ENCODE measurements around the gene SMG9. TPM values are rescaled to one million over a fixed set of nuclear protein-coding genes. Genes with fewer than 3 reads are reported as not detected.

Gene SMG9
- total RNA-seq, 3 donors from 2014 or later, result 10.6 to 29.9 (median 20.6) TPM

DNA sequence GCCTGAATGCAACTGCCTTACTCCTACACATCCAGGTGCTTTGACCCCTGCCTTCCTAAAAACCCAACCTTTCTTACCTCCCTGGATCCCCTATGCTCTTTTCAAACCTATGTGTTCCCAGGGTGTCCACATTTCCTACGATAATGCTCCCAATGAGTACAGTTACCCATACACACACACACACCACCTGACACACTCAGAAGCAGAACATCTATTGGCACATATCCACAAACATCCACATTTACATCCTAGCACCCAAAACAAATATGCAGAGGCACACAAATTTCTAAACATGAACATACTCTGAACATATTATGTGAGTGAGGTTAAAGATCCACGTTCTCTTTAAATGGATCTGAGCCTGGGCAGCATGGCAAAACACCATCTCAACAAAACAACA, 62.4 kb downstream of the SMG9 start:
- peaks cover 22 to 23% of the 10 kb centered on the region in 2 donors for H3K9me3 ChIP-seq
- no peaks in the 10 kb centered on the region for H3K36me3 ChIP-seq
- H3K27ac ChIP-seq, result no peak overlapping the region
- DNase-seq (ENCODE audit: low spot score in 2 of 2), result no peak
- intact Hi-C loops (cut with DNase I; ENCODE audit: low total_unique reads), result no loop called here
- TF ChIP-seq POLR2A (IDR thresholded peaks at IDR 0.05) (no peak), POLR2AphosphoS5 (IDR thresholded peaks at IDR 0.05) (no peak)
- TF ChIP-seq, protein P1, sequence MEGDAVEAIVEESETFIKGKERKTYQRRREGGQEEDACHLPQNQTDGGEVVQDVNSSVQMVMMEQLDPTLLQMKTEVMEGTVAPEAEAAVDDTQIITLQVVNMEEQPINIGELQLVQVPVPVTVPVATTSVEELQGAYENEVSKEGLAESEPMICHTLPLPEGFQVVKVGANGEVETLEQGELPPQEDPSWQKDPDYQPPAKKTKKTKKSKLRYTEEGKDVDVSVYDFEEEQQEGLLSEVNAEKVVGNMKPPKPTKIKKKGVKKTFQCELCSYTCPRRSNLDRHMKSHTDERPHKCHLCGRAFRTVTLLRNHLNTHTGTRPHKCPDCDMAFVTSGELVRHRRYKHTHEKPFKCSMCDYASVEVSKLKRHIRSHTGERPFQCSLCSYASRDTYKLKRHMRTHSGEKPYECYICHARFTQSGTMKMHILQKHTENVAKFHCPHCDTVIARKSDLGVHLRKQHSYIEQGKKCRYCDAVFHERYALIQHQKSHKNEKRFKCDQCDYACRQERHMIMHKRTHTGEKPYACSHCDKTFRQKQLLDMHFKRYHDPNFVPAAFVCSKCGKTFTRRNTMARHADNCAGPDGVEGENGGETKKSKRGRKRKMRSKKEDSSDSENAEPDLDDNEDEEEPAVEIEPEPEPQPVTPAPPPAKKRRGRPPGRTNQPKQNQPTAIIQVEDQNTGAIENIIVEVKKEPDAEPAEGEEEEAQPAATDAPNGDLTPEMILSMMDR (IDR thresholded peaks at IDR 0.05), result no peak
- H3K4me1 ChIP-seq, result no peaks in the 10 kb centered on the region
- H3K27me3 ChIP-seq, result no peaks in the 10 kb centered on the region
- H3K4me3 ChIP-seq, result no peak overlapping the region

DNA sequence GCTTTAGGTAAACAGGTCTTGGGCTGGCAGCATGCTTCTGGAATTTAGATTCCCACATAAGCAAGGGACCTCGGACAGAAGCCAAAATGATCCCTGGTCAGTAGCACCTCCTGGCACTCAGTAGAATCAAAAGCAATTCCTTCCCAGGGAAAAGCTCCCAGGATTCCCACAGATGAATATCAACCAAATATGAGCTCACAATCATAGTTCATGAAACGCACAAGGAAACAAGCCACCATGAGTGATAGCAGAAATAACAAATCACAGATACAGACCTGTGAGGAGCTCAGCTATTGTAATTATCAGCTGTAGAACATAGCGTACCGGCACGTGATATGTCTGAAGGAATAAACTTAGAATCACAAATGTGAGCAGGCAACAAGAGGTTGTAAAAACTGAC, 63.0 kb downstream of the SMG9 start:
- H3K27me3 ChIP-seq, result no peaks in the 10 kb centered on the region
- no peak for DNase-seq (ENCODE audit: low spot score in 2 of 2)
- H3K36me3 ChIP-seq, result no peaks in the 10 kb centered on the region
- H3K4me1 ChIP-seq, result no peaks in the 10 kb centered on the region
- intact Hi-C loops (cut with DNase I; ENCODE audit: low total_unique reads), result no loop called here
- no peak for TF ChIP-seq POLR2A (IDR thresholded peaks at IDR 0.05)
- TF ChIP-seq, protein P1 (IDR thresholded peaks at IDR 0.05), result no peak
- no peak for TF ChIP-seq POLR2AphosphoS5 (IDR thresholded peaks at IDR 0.05)
- H3K9me3 ChIP-seq, result peaks cover 22 to 23% of the 10 kb centered on the region in 2 donors
- H3K4me3 ChIP-seq, result no peak overlapping the region
- no peak overlapping the region for H3K27ac ChIP-seq

DNA sequence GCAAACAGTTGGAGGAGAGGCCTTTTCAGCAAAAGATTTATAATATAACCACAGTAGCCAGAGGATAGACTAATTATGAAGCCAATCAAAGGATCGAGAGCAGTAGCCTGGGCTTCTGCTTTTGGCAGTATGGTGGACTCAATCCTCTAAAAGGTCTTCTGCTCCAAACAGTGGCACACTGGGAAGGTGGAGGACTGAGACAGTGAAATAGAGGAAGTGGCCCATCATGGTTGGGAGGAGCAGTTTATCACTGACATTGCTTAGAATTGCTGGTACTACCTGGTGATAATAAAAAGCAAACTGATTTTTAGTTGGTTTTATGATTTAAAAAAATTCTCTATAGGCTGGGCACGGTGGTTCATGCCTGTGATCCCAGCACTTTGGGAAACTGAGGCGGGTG, 63.9 kb downstream of the SMG9 start:
- H3K4me3 ChIP-seq, result no peak overlapping the region
- H3K4me1 ChIP-seq, result no peaks in the 10 kb centered on the region
- no peaks in the 10 kb centered on the region for H3K27me3 ChIP-seq
- H3K9me3 ChIP-seq, result peaks cover 21 to 22% of the 10 kb centered on the region in 2 donors
- H3K36me3 ChIP-seq, result no peaks in the 10 kb centered on the region
- TF ChIP-seq POLR2AphosphoS5 (IDR thresholded peaks at IDR 0.05) (no peak), POLR2A (IDR thresholded peaks at IDR 0.05) (no peak)
- TF ChIP-seq, protein P1 (IDR thresholded peaks at IDR 0.05), result no peak
- no peak overlapping the region for H3K27ac ChIP-seq
- intact Hi-C loops (cut with DNase I; ENCODE audit: low total_unique reads), result no loop called here
- no peak for DNase-seq (ENCODE audit: low spot score in 2 of 2)

DNA sequence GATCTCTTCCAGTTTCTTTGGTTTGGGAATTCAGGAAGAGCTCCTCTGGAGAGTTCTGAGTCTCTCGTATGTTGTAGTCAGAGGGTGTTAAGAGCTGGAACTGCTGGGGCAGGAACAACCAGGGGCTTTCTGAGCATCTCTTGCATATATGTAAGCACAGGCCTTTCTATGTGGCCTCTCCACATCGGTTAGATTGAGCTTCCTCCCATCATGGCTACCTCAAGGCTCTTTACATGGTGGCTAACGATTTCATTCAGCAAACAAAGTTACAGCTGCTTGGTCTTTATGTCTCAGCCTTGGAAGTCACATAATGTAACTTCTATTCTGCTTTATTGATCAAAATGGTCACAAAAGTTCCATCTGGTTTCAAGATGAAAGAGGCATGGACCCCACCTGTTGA, 64.3 kb downstream of the SMG9 start:
- Histone ChIP-seq H3K27ac (no peak overlapping the region), H3K4me1 (no peaks in the 10 kb centered on the region), H3K36me3 (no peaks in the 10 kb centered on the region), H3K9me3 (peaks cover 21 to 22% of the 10 kb centered on the region in 2 donors), H3K27me3 (no peaks in the 10 kb centered on the region), H3K4me3 (no peak overlapping the region)
- intact Hi-C loops (cut with DNase I; ENCODE audit: low total_unique reads), result no loop called here
- TF ChIP-seq, protein P1 (IDR thresholded peaks at IDR 0.05), result no peak
- TF ChIP-seq POLR2A (IDR thresholded peaks at IDR 0.05), result no peak
- TF ChIP-seq POLR2AphosphoS5 (IDR thresholded peaks at IDR 0.05), result no peak
- DNase-seq (ENCODE audit: low spot score in 2 of 2), result no peak

DNA sequence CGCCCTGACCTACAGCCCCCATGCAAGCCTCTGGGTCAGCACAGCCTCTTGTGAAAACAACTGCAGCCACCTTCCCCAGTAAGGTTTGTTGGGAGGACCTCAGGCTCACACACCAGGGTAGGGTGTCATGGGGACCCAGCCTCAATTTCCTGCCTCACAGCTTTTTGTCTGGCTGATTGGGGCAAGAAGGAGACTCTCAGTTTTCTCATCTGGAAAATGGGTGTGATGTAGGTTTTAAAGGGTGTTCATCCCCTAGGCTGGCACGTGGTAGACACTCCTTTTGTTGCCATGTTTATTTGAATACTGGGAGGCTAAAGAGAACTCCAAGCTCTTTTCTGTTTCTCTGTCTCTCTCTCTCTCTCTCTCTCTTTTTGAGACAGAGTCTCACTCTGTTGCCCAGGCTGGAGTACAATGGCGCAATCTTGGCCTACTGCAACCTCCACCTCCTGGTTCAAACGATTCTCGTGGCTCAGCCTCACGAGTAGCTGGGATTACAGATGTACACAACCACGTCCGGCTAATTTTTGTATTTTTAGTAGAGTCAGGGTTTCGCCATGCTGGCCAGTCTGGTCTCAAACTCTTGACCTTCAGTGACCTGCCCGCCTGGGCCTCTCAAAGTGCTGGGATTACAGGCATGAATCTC, 66.6 kb downstream of the SMG9 start:
- Histone ChIP-seq H3K4me3 (no peak overlapping the region), H3K27ac (no peak overlapping the region), H3K27me3 (no peaks in the 10 kb centered on the region), H3K36me3 (no peaks in the 10 kb centered on the region), H3K4me1 (no peaks in the 10 kb centered on the region), H3K9me3 (peaks cover 21 to 22% of the 10 kb centered on the region in 2 donors)
- intact Hi-C loops (cut with DNase I; ENCODE audit: low total_unique reads), result no loop called here
- no peak for TF ChIP-seq POLR2A (IDR thresholded peaks at IDR 0.05)
- TF ChIP-seq, protein P1 (IDR thresholded peaks at IDR 0.05), result no peak
- no peak for TF ChIP-seq POLR2AphosphoS5 (IDR thresholded peaks at IDR 0.05)
- DNase-seq (ENCODE audit: low spot score in 2 of 2), result no peak

Data from breast epithelium (tissue), 4 donors.